Panc1 (cell line): ENCODE results near the gene PACRGL. TPM values are rescaled to one million over a fixed set of nuclear protein-coding genes. Genes with fewer than 3 reads are reported as not detected.

Experiments used
- ATAC-seq: fragments of 200-7000 bp; cut with Tn5 transposase; 2 replicates; pipeline ENCODE4 v1.9.1; 2020; ENCODE audit warnings: mild to moderate bottlenecking, moderate library complexity
- BruUV-seq: library from RNA; stranded (reverse); fragments of 400-500 nt; replicated peaks from 2 replicates; lab custom pipeline; 2021; lab: Mats Ljungman, UMichigan
- CTCF ChIA-PET: fragments of 300-600 bp; sonication (Branson Sonifier 250); formaldehyde crosslinking; loops from one replicate; lab custom pipeline; 2022; ENCODE audit warnings: antibody characterized with exemption; lab: Charles Lee
- POLR2A ChIA-PET: fragments of 300-600 bp; sonication (Branson Sonifier 250); formaldehyde crosslinking; loops from one replicate; lab custom pipeline; 2022; ENCODE audit warnings: antibody characterized with exemption; lab: Charles Lee
- DNase-seq: peaks from one replicate; pipeline ENCODE4 v3.0.0-alpha.2; 2010; ENCODE audit warnings: low read depth, low spot score
- H3K27ac ChIP-seq: 2 replicates; pipeline ENCODE4 v1.5.1; 2011; ENCODE audit warnings: mild to moderate bottlenecking, low read length, inconsistent platforms
- H3K27me3 ChIP-seq: fragments of 200-500 bp; sonication (Bioruptor generic); 2 replicates; pipeline ENCODE4 v1.6.0; 2014; ENCODE audit warnings: low read length, inconsistent platforms; ENCODE audit not compliant: control insufficient read depth, insufficient read depth
- H3K36me3 ChIP-seq: fragments of 200-500 bp; sonication (Bioruptor generic); 2 replicates; pipeline ENCODE4 v1.5.1; 2014; ENCODE audit warnings: inconsistent platforms, mild to moderate bottlenecking, low read length, moderate library complexity; ENCODE audit not compliant: control insufficient read depth, insufficient read depth
- H3K4me1 ChIP-seq: 2 replicates; pipeline ENCODE4 v1.5.1; 2011; ENCODE audit warnings: inconsistent platforms, mild to moderate bottlenecking, low read length, moderate library complexity; ENCODE audit not compliant: control insufficient read depth, insufficient read depth
- H3K4me3 ChIP-seq, 2 experiments: 2 replicates each; pipeline ENCODE4 v1.5.1; 2011 to 2012; ENCODE audit warnings: low read depth in 2 of 2, low read length in 2 of 2, mild to moderate bottlenecking in 2 of 2, inconsistent platforms in 1 of 2, moderate library complexity in 1 of 2
- H3K9me3 ChIP-seq: fragments of 200-500 bp; sonication (Bioruptor generic); 2 replicates; pipeline ENCODE4 v1.5.1; 2014; ENCODE audit warnings: low read depth, mild to moderate bottlenecking, inconsistent platforms, low read length, moderate library complexity; ENCODE audit not compliant: control insufficient read depth, insufficient read depth
- CTCF ChIP-seq: fragments of 450-650 bp; IDR thresholded peaks from 2 replicates; pipeline ENCODE4 v1.5.1; 2017; ENCODE audit warnings: mild to moderate bottlenecking
- POLR2AphosphoS5 ChIP-seq: IDR thresholded peaks from 2 replicates; pipeline ENCODE4 v1.6.1; 2012; ENCODE audit warnings: mild to moderate bottlenecking, low read depth, low read length, moderate library complexity
- REST ChIP-seq, 2 experiments: IDR thresholded peaks; 2 replicates each; pipeline ENCODE4 v1.6.1; 2011 to 2012; ENCODE audit warnings: low read depth in 2 of 2, control low read depth in 1 of 2, low read length in 1 of 2, mild to moderate bottlenecking in 1 of 2, moderate library complexity in 1 of 2; ENCODE audit not compliant: insufficient read depth in 1 of 2
- SIN3A ChIP-seq: IDR thresholded peaks from 2 replicates; pipeline ENCODE4 v1.6.1; 2012; ENCODE audit warnings: low read depth, mild to moderate bottlenecking, low read length, moderate library complexity, borderline replicate concordance; ENCODE audit not compliant: insufficient read depth
- TCF7L2 ChIP-seq: IDR thresholded peaks from 2 replicates; pipeline ENCODE4 v1.6.1; 2011; ENCODE audit warnings: mild to moderate bottlenecking, low read depth, low read length, inconsistent platforms
- in situ Hi-C: cut with HindIII; loops from 2 replicates; pipeline ENCODE4 v1.10.0; 2016; ENCODE audit warnings: low sequenced_read_pairs, low pct_unique_long_range_greater_than_20kb
- intact Hi-C: fragments of 100-400 bp; cut with micrococcal nuclease; formaldehyde crosslinking; loops from one replicate; pipeline ENCODE4 v1.10.0; 2022; ENCODE audit not compliant: unreplicated experiment
- total RNA-seq: library from RNA; stranded (reverse); gene quantifications from one replicate; pipeline ENCODE4 v1.2.1, GENCODE V29; 2021; ENCODE audit not compliant: unreplicated experiment

PACRGL gene
- total RNA-seq, 1 experiment from 2014 or later: 10.4 TPM

- Histone ChIP-seq H3K36me3 (no peaks in the 10 kb centered on the region), H3K9me3 (no peaks in the 10 kb centered on the region), H3K4me3 (no peak overlapping the region), H3K27ac (no peak overlapping the region), H3K4me1 (no peaks in the 10 kb centered on the region), H3K27me3 (no peaks in the 10 kb centered on the region)
- no peak for DNase-seq
- no TSS peak for BruUV-seq
- intact Hi-C loops: loop anchor here (10.0 kb wide), 2 partner anchors 133 to 2003 kb away; no protein-coding TSS in a partner anchor
- POLR2A ChIA-PET: no interaction called here
- CTCF ChIA-PET: interaction anchor here (0.6 kb wide), 1 partner anchor 583 kb away, joined by 6 read pairs; no protein-coding TSS in a partner anchor
- ATAC-seq: no peak
- in situ Hi-C loops: no loop called here
- no peak for TF ChIP-seq REST (IDR thresholded peaks at IDR 0.05; ENCODE audit: insufficient read depth in 1 of 2, low read depth in 2 of 2, low read length in 1 of 2)
- TF ChIP-seq SIN3A: no peak
- no peak for TF ChIP-seq CTCF
- TF ChIP-seq TCF7L2: no peak
- no peak for TF ChIP-seq POLR2AphosphoS5
Measured at GRCh38 chr4:20687864-20688263, 12.4 kb upstream of the PACRGL start.

GRCh38 chr4:20696815-20697214 lies 3.4 kb upstream of the PACRGL start:
- intact Hi-C loops (no loop called here), in situ Hi-C loops (no loop called here)
- POLR2A ChIA-PET: no interaction called here
- ATAC-seq (no peak), DNase-seq (no peak)
- H3K9me3 ChIP-seq: no peaks in the 10 kb centered on the region
- H3K4me3 ChIP-seq: no peak overlapping the region
- H3K4me1 ChIP-seq: peaks cover 6% of the 10 kb centered on the region; the same call in 1 of the 2 replicates
- CTCF ChIA-PET: no interaction called here
- H3K36me3 ChIP-seq: peaks cover 6% of the 10 kb centered on the region; the same call in 1 of the 2 replicates
- TF ChIP-seq CTCF (no peak), REST (IDR thresholded peaks at IDR 0.05; ENCODE audit: insufficient read depth in 1 of 2, low read depth in 2 of 2, low read length in 1 of 2) (no peak), POLR2AphosphoS5 (no peak), SIN3A (no peak), TCF7L2 (no peak)
- H3K27me3 ChIP-seq: no peaks in the 10 kb centered on the region
- BruUV-seq: no TSS peak
- no peak overlapping the region for H3K27ac ChIP-seq
